ENCODE measurements around the gene PTGS2. TPM values are rescaled to one million over a fixed set of nuclear protein-coding genes. Genes with fewer than 3 reads are reported as not detected.

PTGS2 gene
- 2.2 and 19.5 TPM in 2 replicates for total RNA-seq

DNA sequence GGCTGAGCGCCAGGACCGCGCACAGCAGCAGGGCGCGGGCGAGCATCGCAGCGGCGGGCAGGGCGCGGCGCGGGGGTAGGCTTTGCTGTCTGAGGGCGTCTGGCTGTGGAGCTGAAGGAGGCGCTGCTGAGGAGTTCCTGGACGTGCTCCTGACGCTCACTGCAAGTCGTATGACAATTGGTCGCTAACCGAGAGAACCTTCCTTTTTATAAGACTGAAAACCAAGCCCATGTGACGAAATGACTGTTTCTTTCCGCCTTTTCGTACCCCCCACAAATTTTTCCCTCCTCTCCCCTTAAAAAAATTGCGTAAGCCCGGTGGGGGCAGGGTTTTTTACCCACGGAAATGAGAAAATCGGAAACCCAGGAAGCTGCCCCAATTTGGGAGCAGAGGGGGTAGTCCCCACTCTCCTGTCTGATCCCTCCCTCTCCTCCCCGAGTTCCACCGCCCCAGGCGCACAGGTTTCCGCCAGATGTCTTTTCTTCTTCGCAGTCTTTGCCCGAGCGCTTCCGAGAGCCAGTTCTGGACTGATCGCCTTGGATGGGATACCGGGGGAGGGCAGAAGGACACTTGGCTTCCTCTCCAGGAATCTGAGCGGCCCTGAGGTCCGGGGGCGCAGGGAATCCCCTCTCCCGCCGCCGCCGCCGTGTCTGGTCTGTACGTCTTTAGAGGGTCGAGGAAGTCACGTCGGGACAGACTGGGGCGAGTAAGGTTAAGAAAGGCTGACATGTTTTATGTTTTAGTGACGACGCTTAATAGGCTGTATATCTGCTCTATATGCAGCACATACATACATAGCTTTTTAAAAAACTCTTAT, at the start of gene PTGS2:
PTGS2 (minus strand) TSS at position 179 of the 817 bp plus-strand sequence; CDS start at position 46, 133 bp downstream.
- peak; percentile 79 to 95 for DNase-seq (ENCODE audit: low read depth in 2 of 2)

- DNase-seq (ENCODE audit: low read depth in 2 of 2) = peak; percentile 42 to 64
Measured at GRCh38 chr1:186722711-186723309, 42.6 kb upstream of the PTGS2 start.

DNA sequence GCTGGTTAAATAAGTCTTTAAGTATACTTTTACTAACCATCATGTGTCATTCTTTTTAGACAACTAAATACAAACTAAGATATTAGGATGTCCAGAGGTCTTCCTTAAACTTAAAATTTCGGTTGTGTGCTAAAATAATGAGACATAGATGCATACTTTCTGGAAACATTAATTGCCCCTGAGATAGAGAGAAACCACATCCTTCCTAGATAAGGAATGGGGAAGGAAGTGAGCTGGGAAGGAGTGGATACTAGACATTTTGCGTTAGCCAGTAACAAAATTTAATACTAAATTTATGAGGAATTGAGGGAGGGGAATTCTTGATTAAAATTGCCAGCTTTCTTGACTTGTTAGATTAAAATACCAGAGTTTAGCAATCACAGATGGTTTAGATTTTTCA, 37.1 kb upstream of the PTGS2 start:
- no peak for DNase-seq (ENCODE audit: low read depth in 2 of 2)

GRCh38 chr1:186715887-186716809, 35.9 kb upstream of the PTGS2 start:
- no peak for DNase-seq (ENCODE audit: low read depth in 2 of 2)

- no peak for DNase-seq (ENCODE audit: low read depth in 2 of 2)
Measured at GRCh38 chr1:186710696-186711095, 30.5 kb upstream of the PTGS2 start.

DNA sequence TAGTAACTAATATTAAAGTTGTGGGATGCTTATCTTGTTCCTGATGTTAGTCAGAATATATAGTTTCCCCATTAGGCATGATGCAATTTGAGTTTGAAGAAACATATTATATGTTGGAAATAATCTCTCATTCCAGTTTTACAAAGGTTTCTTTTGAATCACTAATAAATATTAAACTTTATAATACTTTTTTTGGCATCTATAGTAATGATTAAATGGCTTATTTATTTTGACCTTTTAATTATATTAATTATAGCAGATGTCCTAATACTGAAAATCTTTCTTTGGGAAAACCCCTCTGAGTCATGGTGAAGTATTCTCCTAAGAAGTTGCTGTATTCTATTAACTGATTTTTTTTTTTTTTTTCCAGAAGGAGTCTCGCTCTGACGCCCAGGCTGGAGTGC, 28.5 kb upstream of the PTGS2 start:
- no peak for DNase-seq (ENCODE audit: low read depth in 2 of 2)

- no peak for DNase-seq (ENCODE audit: low read depth in 2 of 2)
Measured at GRCh38 chr1:186703209-186703766, 23.1 kb upstream of the PTGS2 start.

- no peak for DNase-seq (ENCODE audit: low read depth in 2 of 2)
Measured at GRCh38 chr1:186700722-186701121, 20.5 kb upstream of the PTGS2 start.

- DNase-seq (ENCODE audit: low read depth in 2 of 2) = no peak
Measured at GRCh38 chr1:186699519-186699918, 19.3 kb upstream of the PTGS2 start.

DNA sequence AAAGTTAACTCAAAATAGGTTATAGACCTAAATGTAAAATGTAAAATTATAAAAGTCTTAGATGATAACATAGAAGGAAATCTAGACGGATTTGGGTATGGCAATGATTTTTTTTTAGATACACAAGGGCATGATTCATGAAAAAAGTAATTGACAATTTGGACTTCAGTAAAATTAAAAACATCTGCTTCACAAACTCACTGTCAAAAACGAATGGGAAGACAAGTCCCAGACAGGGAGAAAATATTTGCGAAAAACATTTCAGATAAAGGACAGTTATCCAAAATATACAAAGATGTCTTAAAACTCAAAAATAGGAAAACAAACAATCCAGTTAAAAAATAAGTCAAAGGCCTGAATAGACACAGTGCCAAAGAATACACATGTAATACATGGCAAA, 9.7 kb upstream of the PTGS2 start:
- no peak for DNase-seq (ENCODE audit: low read depth in 2 of 2)

- DNase-seq (ENCODE audit: low read depth in 2 of 2) = no peak
Measured at GRCh38 chr1:186689376-186689775, 9.2 kb upstream of the PTGS2 start.

DNA sequence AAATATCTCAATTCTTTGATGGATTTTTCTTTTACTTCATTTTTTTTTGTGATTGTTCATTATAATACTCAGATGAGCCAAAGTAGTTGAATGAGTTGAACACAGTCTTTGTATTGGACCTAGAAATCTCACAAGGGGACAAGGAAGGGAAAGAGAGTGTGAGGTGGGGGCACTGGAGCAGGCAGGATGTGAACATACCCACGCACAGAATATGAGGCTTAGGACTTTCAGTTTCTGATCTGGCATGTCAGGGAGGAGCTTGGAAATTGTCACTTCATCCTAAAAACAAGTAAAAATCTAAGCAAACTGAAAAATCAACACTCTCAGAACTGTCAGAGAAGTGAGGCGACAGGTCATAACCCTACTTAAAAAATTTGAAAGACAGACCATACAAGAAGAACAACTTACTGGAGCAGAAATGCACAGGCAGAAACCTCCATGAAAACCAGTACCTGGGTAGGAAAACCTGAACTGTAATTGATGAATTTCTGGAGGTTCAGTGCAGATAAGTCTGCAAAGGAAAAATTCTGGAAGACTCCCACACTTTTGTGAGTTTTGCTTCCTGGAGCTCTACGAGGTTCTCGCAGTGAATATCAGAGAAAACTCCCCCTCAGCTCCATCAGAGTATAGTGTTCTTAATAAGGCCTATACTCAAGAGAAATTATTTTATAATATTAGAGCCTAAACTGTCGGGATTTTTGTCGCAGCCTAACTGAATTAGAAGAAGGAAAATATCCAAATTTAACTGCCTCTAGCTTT, 3.6 kb upstream of the PTGS2 start:
- DNase-seq (ENCODE audit: low read depth in 2 of 2) = no peak

DNA sequence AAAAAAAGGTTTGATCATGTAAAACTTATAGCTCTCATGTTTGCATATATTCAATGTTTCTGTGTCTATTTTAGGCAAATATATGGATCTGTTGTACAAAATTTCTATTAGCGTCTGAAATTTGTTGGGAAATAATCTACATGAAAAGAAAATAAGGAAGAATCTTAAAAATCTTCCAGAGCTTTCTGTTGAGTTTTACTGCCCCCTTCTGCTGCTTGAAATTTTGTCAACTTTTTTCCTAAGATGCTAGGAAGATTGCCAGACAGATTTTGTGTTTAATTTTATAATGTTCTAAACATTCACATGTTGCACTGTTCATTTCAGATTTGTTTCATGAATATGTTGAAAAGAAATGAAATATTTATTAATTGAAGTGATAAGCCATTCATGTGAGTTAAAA, 2.5 kb upstream of the PTGS2 start:
- DNase-seq (ENCODE audit: low read depth in 2 of 2) = peak in 1 of 2 donors; percentile 41

GRCh38 chr1:186681801-186682200, 1.6 kb upstream of the PTGS2 start:
- peak in 1 of 2 donors; percentile 41 for DNase-seq (ENCODE audit: low read depth in 2 of 2)

DNA sequence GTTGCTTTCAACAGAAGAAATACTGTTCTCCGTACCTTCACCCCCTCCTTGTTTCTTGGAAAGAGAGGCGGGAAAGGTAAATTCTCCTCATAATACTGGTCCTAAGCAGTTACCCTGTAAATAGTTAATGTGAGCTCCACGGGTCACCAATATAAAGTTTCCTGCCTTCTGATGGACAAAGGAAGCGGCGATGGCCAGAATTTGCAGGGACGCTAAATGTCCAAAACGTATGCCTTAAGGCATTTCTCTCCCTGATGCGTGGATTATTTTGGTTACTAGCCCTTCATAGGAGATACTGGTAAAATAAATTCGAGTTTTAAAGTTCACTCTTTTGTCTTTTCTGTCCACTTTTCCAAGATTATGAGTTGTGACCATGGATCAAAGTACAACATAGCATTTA, 898 bp upstream of the PTGS2 start:
- DNase-seq (ENCODE audit: low read depth in 2 of 2) = peak in 1 of 2 donors; percentile 35

DNA sequence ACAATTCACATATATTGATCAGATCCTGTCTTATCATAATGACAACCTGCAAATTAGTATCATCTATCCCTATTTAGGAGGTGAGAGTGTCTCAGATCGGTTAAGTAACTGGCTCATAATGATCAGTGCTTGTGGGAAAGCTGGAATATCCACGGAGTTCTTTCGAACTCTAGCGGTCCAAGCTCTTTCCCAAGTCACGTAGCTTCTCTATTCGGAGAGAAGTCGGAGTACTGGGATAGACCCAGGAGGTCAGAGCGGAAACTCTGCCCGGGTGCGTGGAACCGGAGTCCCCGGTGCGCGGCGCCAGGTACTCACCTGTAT, 339 bp downstream of the PTGS2 start:
- no peak for DNase-seq (ENCODE audit: low read depth in 2 of 2)

DNA sequence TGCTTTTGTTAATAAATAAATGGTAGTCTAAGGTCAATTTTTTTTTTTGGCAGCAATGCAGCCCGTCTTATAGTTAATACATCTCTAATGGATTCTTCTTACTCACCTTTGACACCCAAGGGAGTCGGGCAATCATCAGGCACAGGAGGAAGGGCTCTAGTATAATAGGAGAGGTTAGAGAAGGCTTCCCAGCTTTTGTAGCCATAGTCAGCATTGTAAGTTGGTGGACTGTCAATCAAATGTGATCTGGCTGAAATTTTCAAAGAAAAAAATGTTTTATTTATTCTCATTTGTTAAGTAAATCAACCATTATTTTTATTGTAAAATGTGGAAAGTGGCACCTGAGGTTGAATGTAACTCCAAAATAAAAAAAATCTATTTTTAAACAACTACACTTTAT, 2.1 kb downstream of the PTGS2 start:
- no peak for DNase-seq (ENCODE audit: low read depth in 2 of 2)

DNA sequence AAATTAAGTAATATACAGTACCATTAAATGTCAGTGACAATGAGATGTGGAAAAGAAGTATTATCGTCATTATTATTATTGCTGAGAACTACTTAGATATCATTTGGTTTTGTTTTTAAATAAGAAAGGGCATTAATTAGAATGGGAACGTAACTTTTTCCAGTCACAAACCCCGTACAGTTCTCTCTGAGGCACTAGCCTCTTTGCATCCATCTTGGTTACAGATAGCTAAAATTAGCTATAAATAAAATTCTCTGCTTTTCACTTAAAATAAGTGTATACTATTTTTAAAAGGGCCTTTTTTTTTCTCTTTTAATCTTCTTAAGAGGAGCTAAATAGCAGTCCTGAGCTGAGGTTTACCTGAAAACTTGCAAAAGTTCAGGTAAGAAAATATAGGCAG, 7.6 kb downstream of the PTGS2 start:
- DNase-seq (ENCODE audit: low read depth in 2 of 2) = no peak

DNA sequence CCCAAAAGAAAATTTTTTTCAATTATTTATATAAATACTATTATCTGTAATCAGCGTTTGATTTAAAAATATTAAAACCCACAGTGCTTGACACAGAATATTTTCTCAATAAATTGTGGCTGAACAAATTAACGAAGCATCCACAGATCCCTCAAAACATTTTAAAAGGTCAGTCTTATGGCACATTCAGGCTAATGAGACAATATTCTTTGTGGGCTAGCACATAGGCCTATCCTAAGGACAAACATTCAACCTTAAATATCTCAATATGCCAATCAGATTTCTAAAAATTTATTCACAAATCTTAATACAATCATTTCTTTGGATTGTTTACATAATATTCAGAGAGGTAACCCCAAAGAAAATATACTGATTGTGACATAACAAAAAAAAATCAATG, 8.1 kb downstream of the PTGS2 start:
- DNase-seq (ENCODE audit: low read depth in 2 of 2) = no peak

GRCh38 chr1:186671136-186671825, 8.9 kb downstream of the PTGS2 start:
- DNase-seq (ENCODE audit: low read depth in 2 of 2) = no peak

Data from dermis microvascular lymphatic vessel endothelial cell (primary cell).